Loucy (cell line): Measurements from ENCODE around the gene UBE2G2.

Experiments used
- H2AFZ ChIP-seq: fragments of 200-600 bp; sonication (generic); 2 replicates; pipeline ENCODE4 v1.6.0; 2016; ENCODE audit warnings: antibody characterized with exemption, mild to moderate bottlenecking, low read length, moderate library complexity
- H3F3A ChIP-seq: fragments of 200-600 bp; 2 replicates; pipeline ENCODE4 v1.6.0; 2016; ENCODE audit warnings: antibody characterized with exemption, low read depth, mild to moderate bottlenecking
- H3K27me3 ChIP-seq: fragments of 200-600 bp; sonication (generic); 2 replicates; pipeline ENCODE4 v1.6.1; 2014; ENCODE audit warnings: low read length, mild to moderate bottlenecking; ENCODE audit not compliant: insufficient read depth, poor library complexity, severe bottlenecking
- H3K36me3 ChIP-seq: fragments of 200-600 bp; sonication (generic); 2 replicates; pipeline ENCODE4 v1.6.1; 2016; ENCODE audit warnings: low read length; ENCODE audit not compliant: insufficient read depth
- H3K4me1 ChIP-seq: fragments of 200-600 bp; sonication (generic); 2 replicates; pipeline ENCODE4 v1.5.1; 2014; ENCODE audit warnings: low read length, mild to moderate bottlenecking; ENCODE audit not compliant: insufficient read depth, poor library complexity, severe bottlenecking
- H3K4me2 ChIP-seq: fragments of 200-600 bp; sonication (generic); 2 replicates; pipeline ENCODE4 v1.6.0; 2014; ENCODE audit warnings: antibody characterized with exemption, low read length, low read depth, mild to moderate bottlenecking; ENCODE audit not compliant: poor library complexity, severe bottlenecking
- H3K4me3 ChIP-seq: fragments of 200-600 bp; sonication (generic); 2 replicates; pipeline ENCODE4 v1.5.1; 2014; ENCODE audit warnings: low read length, mild to moderate bottlenecking, mixed read lengths; ENCODE audit not compliant: poor library complexity, severe bottlenecking
- H3K79me2 ChIP-seq: fragments of 200-600 bp; sonication (generic); 2 replicates; pipeline ENCODE4 v1.6.1; 2014; ENCODE audit warnings: low read length; ENCODE audit not compliant: insufficient read depth
- H3K9ac ChIP-seq: fragments of 200-600 bp; sonication (generic); 2 replicates; pipeline ENCODE4 v1.6.0; 2014; ENCODE audit warnings: mild to moderate bottlenecking, low read depth, low read length, moderate library complexity; ENCODE audit not compliant: poor library complexity, severe bottlenecking
- H3K9me2 ChIP-seq: fragments of 200-600 bp; sonication (generic); replicated peaks from 2 replicates; pipeline ENCODE4 v1.6.1; 2016; ENCODE audit warnings: low read depth, low read length, mixed read lengths
- H3K9me3 ChIP-seq: fragments of 200-600 bp; sonication (generic); 2 replicates; pipeline ENCODE4 v1.6.1; 2014; ENCODE audit warnings: mild to moderate bottlenecking, antibody characterized with exemption, low read length, low read depth; ENCODE audit not compliant: insufficient read depth
- H4K20me1 ChIP-seq: fragments of 200-600 bp; sonication (generic); 2 replicates; pipeline ENCODE4 v1.6.0; 2014; ENCODE audit warnings: antibody characterized with exemption, low read length, mild to moderate bottlenecking; ENCODE audit not compliant: insufficient read depth, poor library complexity, severe bottlenecking
- CTCF ChIP-seq: fragments of 200-600 bp; sonication (generic); conservative IDR thresholded peaks from 2 replicates; pipeline ENCODE4 v1.5.1; 2014; ENCODE audit warnings: mild to moderate bottlenecking, antibody characterized with exemption, low read length
- EZH2phosphoT487 ChIP-seq: fragments of 200-600 bp; IDR thresholded peaks from 2 replicates; pipeline ENCODE4 v1.6.1; 2018; ENCODE audit warnings: antibody characterized with exemption, mild to moderate bottlenecking, moderate library complexity, borderline replicate concordance

UBE2G2 gene

GRCh38 chr21:44750675-44751025 is 51.0 kb downstream of the UBE2G2 start:
- H3K79me2 ChIP-seq: no peaks in the 10 kb centered on the region
- no peaks in the 10 kb centered on the region for H3K27me3 ChIP-seq
- H3K9me2 ChIP-seq: no peaks in the 10 kb centered on the region
- H3K4me2 ChIP-seq: no peak overlapping the region
- H3K4me3 ChIP-seq: no peak overlapping the region
- no peaks in the 10 kb centered on the region for H3K4me1 ChIP-seq
- no peaks in the 10 kb centered on the region for H3F3A ChIP-seq
- H2AFZ ChIP-seq: no peak overlapping the region
- TF ChIP-seq EZH2phosphoT487 (no peak), CTCF (no peak)
- no peaks in the 10 kb centered on the region for H4K20me1 ChIP-seq
- no peak overlapping the region for H3K9ac ChIP-seq
- no peaks in the 10 kb centered on the region for H3K36me3 ChIP-seq
- no peaks in the 10 kb centered on the region for H3K9me3 ChIP-seq

GRCh38 chr21:44749759-44750674 is 51.6 kb downstream of the UBE2G2 start:
- Histone ChIP-seq H2AFZ (no peak overlapping the region), H3K9me2 (no peaks in the 10 kb centered on the region), H3K9me3 (no peaks in the 10 kb centered on the region), H3K4me2 (no peak overlapping the region), H4K20me1 (no peaks in the 10 kb centered on the region), H3K36me3 (no peaks in the 10 kb centered on the region), H3K4me3 (no peak overlapping the region), H3K9ac (no peak overlapping the region), H3K27me3 (no peaks in the 10 kb centered on the region), H3K4me1 (no peaks in the 10 kb centered on the region), H3K79me2 (no peaks in the 10 kb centered on the region), H3F3A (no peaks in the 10 kb centered on the region)
- TF ChIP-seq EZH2phosphoT487: no peak

GRCh38 chr21:44749116-44749758 is 52.4 kb downstream of the UBE2G2 start:
- Histone ChIP-seq H3K4me2 (no peak overlapping the region), H3K9me3 (no peaks in the 10 kb centered on the region), H3K27me3 (no peaks in the 10 kb centered on the region), H3K36me3 (no peaks in the 10 kb centered on the region), H3F3A (no peaks in the 10 kb centered on the region), H3K4me1 (no peaks in the 10 kb centered on the region), H2AFZ (no peak overlapping the region), H3K9me2 (no peaks in the 10 kb centered on the region), H3K9ac (no peak overlapping the region), H3K4me3 (no peak overlapping the region), H3K79me2 (no peaks in the 10 kb centered on the region), H4K20me1 (no peaks in the 10 kb centered on the region)
- TF ChIP-seq CTCF: no peak
- no peak for TF ChIP-seq EZH2phosphoT487
